Bronchial epithelial cell (primary cell): ENCODE data around the gene EYS. TPM values are rescaled to one million over a fixed set of nuclear protein-coding genes. Genes with fewer than 3 reads are reported as not detected.

Source experiments
- DNase-seq: peaks from one replicate; pipeline ENCODE4 v3.0.0-alpha.2; 2010; ENCODE audit warnings: low read depth
- FAIRE-seq: peaks from 2 replicates; lab custom pipeline; 2011; peaks lifted over from hg19 to GRCh38; lab: Jason Lieb, UNC
- H3K27me3 ChIP-seq: 2 replicates; pipeline ENCODE4 v1.5.1; 2011; ENCODE audit warnings: low read length; ENCODE audit not compliant: control insufficient read depth, insufficient read depth
- H3K36me3 ChIP-seq: 2 replicates; pipeline ENCODE4 v1.5.1; 2011; ENCODE audit warnings: low read length; ENCODE audit not compliant: control insufficient read depth, insufficient read depth
- H3K4me3 ChIP-seq: 2 replicates; pipeline ENCODE4 v1.5.1; 2011; ENCODE audit warnings: mild to moderate bottlenecking, low read depth, low read length, control low read depth
- CTCF ChIP-seq: IDR thresholded peaks from 2 replicates; pipeline ENCODE4 v1.5.1; 2011; ENCODE audit warnings: mild to moderate bottlenecking, moderate library complexity, low read length, control low read depth, inconsistent platforms; ENCODE audit not compliant: insufficient read depth, severe bottlenecking
- total RNA-seq: library from RNA; depleted of rRNA; stranded (reverse); fragments of >200 nt; gene quantifications from 2 replicates; pipeline ENCODE4 v1.2.1, GENCODE V29; 2014

Gene EYS
- total RNA-seq, 1 donor from 2014 or later = 0.53 TPM

GRCh38 chr6:64782877-64783276, 924.1 kb downstream of the EYS start:
- no peak for TF ChIP-seq CTCF
- DNase-seq (peak; percentile 26), FAIRE-seq (no peak)
- H3K36me3 ChIP-seq = no peaks in the 10 kb centered on the region
- no peaks in the 10 kb centered on the region for H3K27me3 ChIP-seq
- no peak overlapping the region for H3K4me3 ChIP-seq

- peak; percentile 0 for DNase-seq
- no peaks in the 10 kb centered on the region for H3K36me3 ChIP-seq
- H3K27me3 ChIP-seq = no peaks in the 10 kb centered on the region
- no peak for FAIRE-seq
- TF ChIP-seq CTCF = no peak
- H3K4me3 ChIP-seq = no peak overlapping the region
Observed at GRCh38 chr6:64777941-64778785, 928.9 kb downstream of the EYS start.

GRCh38 chr6:64776359-64776758, 930.7 kb downstream of the EYS start:
- no peak for TF ChIP-seq CTCF
- DNase-seq (no peak), FAIRE-seq (no peak)
- Histone ChIP-seq H3K4me3 (no peak overlapping the region), H3K36me3 (no peaks in the 10 kb centered on the region), H3K27me3 (no peaks in the 10 kb centered on the region)

DNA sequence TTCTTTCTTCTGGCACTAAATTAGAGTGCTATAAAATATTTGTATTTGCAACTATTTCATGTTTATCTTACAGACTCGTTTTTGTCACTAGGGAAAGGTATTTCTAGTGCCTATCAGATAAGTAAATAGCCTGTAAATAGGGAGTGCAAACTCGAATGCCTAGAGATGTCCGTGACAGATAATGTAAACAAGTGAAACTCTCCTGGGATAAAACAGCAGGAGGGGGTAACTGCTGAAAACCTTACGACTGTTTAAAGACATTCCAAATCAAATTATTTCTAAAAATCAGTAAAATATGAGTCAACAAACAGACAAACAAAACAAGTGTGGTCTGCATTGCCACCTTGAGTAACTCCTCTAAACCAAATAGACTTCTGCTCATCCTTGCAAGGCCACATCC, 932.1 kb downstream of the EYS start:
- no peak for DNase-seq
- Histone ChIP-seq H3K4me3 (no peak overlapping the region), H3K27me3 (no peaks in the 10 kb centered on the region), H3K36me3 (no peaks in the 10 kb centered on the region)
- no peak for TF ChIP-seq CTCF
- no peak for FAIRE-seq

DNA sequence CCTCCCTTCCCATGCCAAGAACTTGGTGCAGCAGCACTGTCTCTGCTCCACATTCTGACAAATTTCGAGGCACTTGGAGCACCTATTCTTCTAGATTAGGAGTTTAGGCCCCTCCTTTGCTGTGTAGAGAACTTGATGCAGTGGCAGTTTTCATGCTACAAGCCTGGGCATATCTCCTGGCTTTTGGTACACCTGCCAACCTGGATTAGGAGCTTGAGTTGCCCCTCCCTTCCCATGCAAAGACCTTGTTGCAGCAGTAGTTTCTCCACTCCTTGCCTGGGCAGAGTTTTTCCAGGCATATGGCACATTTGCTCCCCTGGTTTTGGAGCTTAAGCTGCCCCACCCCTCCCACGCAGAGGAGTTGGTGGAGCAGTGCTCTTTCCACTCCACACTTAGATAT, 956.1 kb downstream of the EYS start:
- FAIRE-seq (peak; percentile 32), DNase-seq (peak; percentile 23)
- Histone ChIP-seq H3K36me3 (no peaks in the 10 kb centered on the region), H3K4me3 (no peak overlapping the region), H3K27me3 (no peaks in the 10 kb centered on the region)
- TF ChIP-seq CTCF = no peak
